Measurements from ENCODE around the gene SLC8A3. TPM values are rescaled to one million over a fixed set of nuclear protein-coding genes. Genes with fewer than 3 reads are reported as not detected.

Gene SLC8A3
- total RNA-seq, 1 experiment from 2014 or later: 0.13 TPM

GRCh38 chr14:70097576-70098249 is 91.0 kb downstream of the SLC8A3 start:
- Histone ChIP-seq H4K5ac (ENCODE audit: insufficient read length, low read depth, low read length) (no peak overlapping the region), H3K9ac (ENCODE audit: extremely low read depth, insufficient read length, low read length) (no peak overlapping the region), H2AFZ (ENCODE audit: low read length) (no peak overlapping the region), H2BK12ac (ENCODE audit: insufficient read length, low read depth, low read length) (no peak overlapping the region), H3K23me2 (ENCODE audit: insufficient read length, low read depth, low read length, poor library complexity, severe bottlenecking) (no peaks in the 10 kb centered on the region), H3K4me2 (ENCODE audit: insufficient read depth, insufficient read length, low read length) (no peak overlapping the region), H2AK5ac (ENCODE audit: insufficient read length, low read length) (no peak overlapping the region), H3K4me1 (ENCODE audit: insufficient read depth, low read length) (no peaks in the 10 kb centered on the region; the same call in 1 of the 2 replicates), H3K27ac (ENCODE audit: insufficient read length, low read depth, low read length) (no peak overlapping the region), H4K20me1 (ENCODE audit: control insufficient read depth, insufficient read depth, insufficient read length) (no peaks in the 10 kb centered on the region), H3K18ac (ENCODE audit: insufficient read length, low read depth, low read length) (no peak overlapping the region), H2BK5ac (ENCODE audit: insufficient read length, low read length) (no peak overlapping the region), H2BK15ac (ENCODE audit: low read depth, low read length) (no peak overlapping the region), H3K79me1 (ENCODE audit: insufficient read depth, low read depth, low read length, poor library complexity, severe bottlenecking) (no peaks in the 10 kb centered on the region), H3K14ac (ENCODE audit: insufficient read depth, low read length) (no peak overlapping the region), H2BK120ac (ENCODE audit: low read depth, low read length, poor library complexity, severe bottlenecking) (no peak overlapping the region), H3K27me3 (ENCODE audit: insufficient read depth, low read length) (no peaks in the 10 kb centered on the region), H3K9me3 (ENCODE audit: control insufficient read depth, low read depth, low read length) (no peaks in the 10 kb centered on the region), H4K91ac (ENCODE audit: insufficient read length, low read depth, low read length) (no peak overlapping the region), H4K8ac (replicated peaks; ENCODE audit: insufficient read length, low read depth, low read length) (no peak overlapping the region), H3K56ac (ENCODE audit: insufficient read length, low read depth, low read length) (no peak overlapping the region), H2BK20ac (ENCODE audit: low read depth, low read length, poor library complexity, severe bottlenecking) (no peak overlapping the region), H3T11ph (ENCODE audit: low read length) (no peak overlapping the region), H3K79me2 (ENCODE audit: insufficient read depth, low read length) (no peaks in the 10 kb centered on the region), H3K23ac (ENCODE audit: insufficient read length, low read depth, low read length) (no peak overlapping the region), H3K4ac (ENCODE audit: low read depth, low read length) (no peak overlapping the region)
- TF ChIP-seq CTCF (conservative IDR thresholded peaks at IDR 0.05): no peak
- Mint-ChIP-seq H3K4me1 (peaks cover 16 to 22% of the 10 kb centered on the region in 2 experiments), H3K4me3 (no peak overlapping the region), H3K27me3 (ENCODE audit: low read depth) (no peaks in the 10 kb centered on the region; the same call in 1 of the 2 replicates), H3K9me3 (no peaks in the 10 kb centered on the region), H3K36me3 (ENCODE audit: insufficient read depth in 1 of 3, low read depth in 3 of 3) (no peaks in the 10 kb centered on the region), H3K27ac (no peak overlapping the region)
- WGBS (ENCODE audit: extremely low coverage, insufficient read length, low lambda C conversion rate): no CpG with 5 or more reads among the region's 1 CpG
- DNase-seq: no peak

Data from H9 (cell line).